ENCODE results near the gene URI1.
"Not testable (repeated sequence)": the region's sequence is repeated elsewhere in the genome, so short reads cannot be mapped to it uniquely, and the experiment has no call there.

Gene URI1, protein sequence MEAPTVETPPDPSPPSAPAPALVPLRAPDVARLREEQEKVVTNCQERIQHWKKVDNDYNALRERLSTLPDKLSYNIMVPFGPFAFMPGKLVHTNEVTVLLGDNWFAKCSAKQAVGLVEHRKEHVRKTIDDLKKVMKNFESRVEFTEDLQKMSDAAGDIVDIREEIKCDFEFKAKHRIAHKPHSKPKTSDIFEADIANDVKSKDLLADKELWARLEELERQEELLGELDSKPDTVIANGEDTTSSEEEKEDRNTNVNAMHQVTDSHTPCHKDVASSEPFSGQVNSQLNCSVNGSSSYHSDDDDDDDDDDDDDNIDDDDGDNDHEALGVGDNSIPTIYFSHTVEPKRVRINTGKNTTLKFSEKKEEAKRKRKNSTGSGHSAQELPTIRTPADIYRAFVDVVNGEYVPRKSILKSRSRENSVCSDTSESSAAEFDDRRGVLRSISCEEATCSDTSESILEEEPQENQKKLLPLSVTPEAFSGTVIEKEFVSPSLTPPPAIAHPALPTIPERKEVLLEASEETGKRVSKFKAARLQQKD

GRCh38 chr19:29941828-29942403 lies at the start of gene URI1:
Gene URI1, plus strand, starts transcription at chr19:29942239. Its CDS starts 309 bp downstream, at chr19:29942548.
- peak; percentile 82 to 90 for DNase-seq (ENCODE audit: low read depth in 2 of 2)

DNA sequence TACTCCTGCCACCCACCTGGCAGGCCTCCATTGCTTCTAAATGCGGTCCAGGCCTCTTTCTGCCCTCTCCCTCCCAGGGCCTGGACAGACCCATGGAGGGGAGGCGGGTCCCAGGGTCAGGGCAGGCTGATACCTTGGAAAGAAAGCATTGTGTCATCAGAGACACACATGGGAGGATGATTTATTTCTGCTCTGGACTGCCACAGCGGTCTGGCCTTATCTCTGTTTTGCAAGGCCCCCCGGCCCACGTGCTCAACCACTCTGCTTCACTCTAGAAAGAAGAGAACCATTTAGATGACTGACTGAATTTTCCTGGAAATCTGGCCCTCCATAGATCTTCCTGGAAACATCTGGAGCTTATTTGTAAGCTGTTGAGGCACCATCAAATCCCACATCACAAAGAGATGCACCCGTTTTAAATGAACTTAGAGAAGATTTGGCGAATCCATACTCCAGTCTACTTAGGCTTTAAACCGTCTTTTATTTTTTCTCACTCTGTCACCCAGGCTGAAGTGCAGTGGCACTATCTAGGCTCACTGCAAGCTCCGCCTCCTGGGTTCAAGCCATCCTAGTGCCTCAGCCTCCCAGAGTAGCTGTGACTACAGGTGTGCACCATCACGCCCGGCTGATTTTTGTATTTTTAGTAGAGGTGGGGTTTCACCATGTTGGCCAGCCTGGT lies 48.3 kb upstream of the URI1 start:
- DNase-seq (ENCODE audit: low read depth in 2 of 2): no peak

- no peak for DNase-seq (ENCODE audit: low read depth in 2 of 2)
These were observed 45.2 kb upstream of the URI1 start for GRCh38 chr19:29896802-29897201.

DNA sequence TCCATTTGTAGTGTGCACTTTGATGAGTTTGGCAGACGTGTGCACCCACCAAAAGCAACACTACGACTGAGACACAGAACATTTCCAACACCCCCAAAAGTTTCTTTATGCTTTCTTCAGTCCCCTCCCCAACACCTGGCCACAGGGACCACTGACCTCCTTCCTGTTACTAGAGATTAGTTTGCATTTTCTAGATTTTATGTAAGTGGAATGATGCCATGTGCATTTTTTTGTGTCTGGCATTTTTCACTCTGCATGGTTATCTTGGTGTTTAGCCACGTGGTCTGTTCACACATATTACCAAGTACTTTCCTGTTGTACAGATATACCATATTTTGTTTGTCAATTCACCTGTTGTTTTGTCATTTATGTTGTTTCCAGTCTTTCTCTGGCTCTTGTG lies 44.6 kb upstream of the URI1 start:
- no peak for DNase-seq (ENCODE audit: low read depth in 2 of 2)

GRCh38 chr19:29904017-29904416 lies 38.0 kb upstream of the URI1 start:
- DNase-seq (ENCODE audit: low read depth in 2 of 2): no peak

GRCh38 chr19:29908963-29909944 lies 32.8 kb upstream of the URI1 start:
- DNase-seq (ENCODE audit: low read depth in 2 of 2): no peak

GRCh38 chr19:29914933-29915332 lies 27.1 kb upstream of the URI1 start:
- no peak for DNase-seq (ENCODE audit: low read depth in 2 of 2)

GRCh38 chr19:29915832-29916231 lies 26.2 kb upstream of the URI1 start:
- DNase-seq (ENCODE audit: low read depth in 2 of 2): not testable (repeated sequence)

DNA sequence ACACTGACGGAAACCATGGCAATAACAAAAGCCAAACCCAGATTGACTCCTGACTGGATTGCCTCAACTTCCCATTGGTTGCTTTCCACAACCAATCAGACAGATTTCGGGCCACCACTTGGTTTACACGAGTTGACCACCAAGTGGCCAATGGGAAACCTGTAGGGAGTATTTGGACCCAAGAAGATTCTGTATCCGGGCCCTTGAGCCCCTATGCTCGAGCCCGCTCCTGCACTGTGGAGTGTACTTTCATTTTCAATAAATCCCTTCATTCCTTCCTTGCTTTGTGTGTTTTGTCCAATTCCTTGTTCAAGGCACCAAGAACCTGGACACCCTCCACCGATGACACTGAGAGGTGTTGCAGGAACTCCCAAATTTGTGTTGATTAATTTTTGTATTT lies 24.1 kb upstream of the URI1 start:
- no peak for DNase-seq (ENCODE audit: low read depth in 2 of 2)

GRCh38 chr19:29918891-29919290 lies 23.1 kb upstream of the URI1 start:
- DNase-seq (ENCODE audit: low read depth in 2 of 2): no peak

- DNase-seq (ENCODE audit: low read depth in 2 of 2): no peak
These were observed 19.1 kb upstream of the URI1 start for GRCh38 chr19:29922972-29923371.

GRCh38 chr19:29923653-29924052 lies 18.4 kb upstream of the URI1 start:
- no peak for DNase-seq (ENCODE audit: low read depth in 2 of 2)

GRCh38 chr19:29926031-29926430 lies 16.0 kb upstream of the URI1 start:
- DNase-seq (ENCODE audit: low read depth in 2 of 2): no peak

DNA sequence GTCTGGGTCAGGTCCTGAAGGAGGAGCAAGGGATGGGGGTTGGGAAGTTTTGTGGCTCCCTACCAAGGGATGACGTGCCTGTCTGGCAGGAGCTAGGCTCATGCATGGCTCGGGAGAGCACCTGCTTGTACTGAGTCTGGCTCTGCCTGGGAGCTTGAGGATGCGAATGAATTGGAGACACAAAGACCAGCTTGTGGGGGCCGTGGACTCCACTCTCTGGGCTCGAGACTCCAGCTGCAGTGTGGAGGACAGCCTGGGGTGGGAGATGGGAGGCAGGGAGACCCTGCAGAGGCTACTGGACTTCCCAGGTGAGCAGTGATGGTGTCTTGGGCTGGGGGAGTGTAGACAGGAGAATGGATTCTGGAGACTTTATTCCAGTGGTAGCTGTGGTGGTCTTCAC lies 15.2 kb upstream of the URI1 start:
- DNase-seq (ENCODE audit: low read depth in 2 of 2): no peak

- DNase-seq (ENCODE audit: low read depth in 2 of 2): no peak
These were observed 14.0 kb upstream of the URI1 start for GRCh38 chr19:29927944-29928625.

- DNase-seq (ENCODE audit: low read depth in 2 of 2): no peak
These were observed 13.2 kb upstream of the URI1 start for GRCh38 chr19:29928831-29929230.

DNA sequence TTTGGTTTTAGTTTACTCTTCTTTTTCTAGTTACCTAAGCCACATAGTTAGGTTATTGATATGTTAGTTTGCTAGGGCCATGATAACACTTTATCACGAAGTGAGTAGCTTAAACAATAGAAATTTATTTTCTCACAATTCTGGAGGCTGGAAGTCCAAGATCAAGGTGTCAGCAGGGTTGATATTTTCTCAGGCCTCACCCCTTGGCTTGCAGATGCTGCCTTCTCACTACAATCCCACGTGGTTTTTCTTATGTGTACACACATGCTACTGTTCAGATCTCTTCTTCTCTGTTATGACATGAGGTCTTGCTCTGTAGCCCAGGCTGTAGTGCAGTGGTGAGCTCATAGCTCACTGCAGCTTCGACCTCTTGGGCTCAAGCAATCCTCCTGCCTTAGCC lies 7.8 kb upstream of the URI1 start:
- no peak for DNase-seq (ENCODE audit: low read depth in 2 of 2)

- no peak for DNase-seq (ENCODE audit: low read depth in 2 of 2)
These were observed 7.3 kb upstream of the URI1 start for GRCh38 chr19:29934781-29935180.

- DNase-seq (ENCODE audit: low read depth in 2 of 2): no peak
These were observed 5.6 kb upstream of the URI1 start for GRCh38 chr19:29936409-29936808.

DNA sequence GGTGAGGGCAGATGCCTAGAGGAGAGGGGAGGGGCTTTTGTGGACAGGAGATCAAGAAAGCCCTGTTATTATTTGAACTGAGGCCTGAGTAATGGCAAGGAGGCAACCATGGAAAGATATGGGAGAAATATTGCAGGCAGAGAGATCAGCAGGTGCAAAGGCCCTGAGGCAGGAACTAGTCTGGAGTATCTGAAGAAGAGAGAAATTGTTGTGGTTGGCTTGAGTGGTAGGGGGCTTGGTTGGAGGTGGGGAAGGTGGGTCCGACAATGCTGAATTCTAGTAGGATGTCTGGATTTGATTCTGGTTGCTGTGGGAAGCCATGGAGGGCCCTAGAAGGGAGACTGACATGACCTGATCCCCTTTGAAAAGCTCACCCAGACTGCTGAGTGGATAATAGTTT lies 2.4 kb upstream of the URI1 start:
- DNase-seq (ENCODE audit: low read depth in 2 of 2): no peak

Data from stimulated activated CD8-positive, alpha-beta memory T cell treated with anti-CD3 and anti-CD28 coated beads, Interleukin-7, amount 100 ng/mL, for 4 hours (primary cell).